Karpas-422 (cell line): ENCODE measurements around the gene SLC25A22. TPM values are rescaled to one million over a fixed set of nuclear protein-coding genes. Genes with fewer than 3 reads are reported as not detected.

Experiments used
- DNase-seq: peaks from one replicate; pipeline ENCODE4 v3.0.0-alpha.2; 2015
- H2AFZ ChIP-seq: fragments of 200-600 bp; sonication (generic); 2 replicates; pipeline ENCODE4 v1.6.1; 2014; ENCODE audit warnings: antibody characterized with exemption, low read length, mixed read lengths
- H3K27ac ChIP-seq: fragments of 200-600 bp; sonication (generic); 2 replicates; pipeline ENCODE4 v1.5.1; 2014; ENCODE audit warnings: mild to moderate bottlenecking, low read length, moderate library complexity
- H3K27me3 ChIP-seq: fragments of 200-600 bp; sonication (generic); 2 replicates; pipeline ENCODE4 v1.6.1; 2014; ENCODE audit warnings: low read length, mixed read lengths
- H3K36me3 ChIP-seq: fragments of 200-600 bp; sonication (generic); 2 replicates; pipeline ENCODE4 v1.6.1; 2014; ENCODE audit warnings: low read length, mixed read lengths; ENCODE audit not compliant: insufficient read depth
- H3K4me1 ChIP-seq: fragments of 200-600 bp; sonication (generic); 2 replicates; pipeline ENCODE4 v1.6.1; 2014; ENCODE audit warnings: mild to moderate bottlenecking, low read length, mixed read lengths
- H3K4me2 ChIP-seq: fragments of 200-600 bp; sonication (generic); 2 replicates; pipeline ENCODE4 v1.6.1; 2014; ENCODE audit warnings: low read length, low read depth, mild to moderate bottlenecking; ENCODE audit not compliant: poor library complexity, severe bottlenecking
- H3K4me3 ChIP-seq: fragments of 200-600 bp; sonication (generic); 2 replicates; pipeline ENCODE4 v1.5.1; 2014; ENCODE audit warnings: mild to moderate bottlenecking, antibody characterized with exemption, low read length, mixed read lengths
- H3K79me2 ChIP-seq: fragments of 200-600 bp; sonication (generic); 2 replicates; pipeline ENCODE4 v1.6.1; 2014; ENCODE audit warnings: mild to moderate bottlenecking, low read length, mixed read lengths
- H3K9ac ChIP-seq: fragments of 200-600 bp; sonication (generic); 2 replicates; pipeline ENCODE4 v1.6.0; 2014; ENCODE audit warnings: low read length
- H3K9me2 ChIP-seq: fragments of 200-600 bp; sonication (generic), shearing (Covaris generic); replicated peaks from 2 replicates; pipeline ENCODE4 v1.6.0; 2014; ENCODE audit warnings: mild to moderate bottlenecking, low read length, moderate library complexity; ENCODE audit not compliant: insufficient read depth
- H3K9me3 ChIP-seq: fragments of 300-700, 200-600 bp; sonication (generic); 2 replicates; pipeline ENCODE4 v1.6.1; 2014; ENCODE audit warnings: low read length, mixed read lengths
- H4K20me1 ChIP-seq: fragments of 200-600 bp; sonication (generic); 2 replicates; pipeline ENCODE4 v1.6.1; 2014; ENCODE audit warnings: mild to moderate bottlenecking, antibody characterized with exemption, low read length, low read depth; ENCODE audit not compliant: insufficient read depth
- total RNA-seq: library from RNA; depleted of rRNA; stranded (reverse); fragments of >200 nt; shearing (Covaris generic); gene quantifications from 2 replicates; pipeline ENCODE4 v1.2.3, GENCODE V29; 2014; ENCODE audit warnings: low replicate concordance

The SLC25A22 gene
- total RNA-seq, 1 experiment from 2014 or later = 9.3 TPM

DNA sequence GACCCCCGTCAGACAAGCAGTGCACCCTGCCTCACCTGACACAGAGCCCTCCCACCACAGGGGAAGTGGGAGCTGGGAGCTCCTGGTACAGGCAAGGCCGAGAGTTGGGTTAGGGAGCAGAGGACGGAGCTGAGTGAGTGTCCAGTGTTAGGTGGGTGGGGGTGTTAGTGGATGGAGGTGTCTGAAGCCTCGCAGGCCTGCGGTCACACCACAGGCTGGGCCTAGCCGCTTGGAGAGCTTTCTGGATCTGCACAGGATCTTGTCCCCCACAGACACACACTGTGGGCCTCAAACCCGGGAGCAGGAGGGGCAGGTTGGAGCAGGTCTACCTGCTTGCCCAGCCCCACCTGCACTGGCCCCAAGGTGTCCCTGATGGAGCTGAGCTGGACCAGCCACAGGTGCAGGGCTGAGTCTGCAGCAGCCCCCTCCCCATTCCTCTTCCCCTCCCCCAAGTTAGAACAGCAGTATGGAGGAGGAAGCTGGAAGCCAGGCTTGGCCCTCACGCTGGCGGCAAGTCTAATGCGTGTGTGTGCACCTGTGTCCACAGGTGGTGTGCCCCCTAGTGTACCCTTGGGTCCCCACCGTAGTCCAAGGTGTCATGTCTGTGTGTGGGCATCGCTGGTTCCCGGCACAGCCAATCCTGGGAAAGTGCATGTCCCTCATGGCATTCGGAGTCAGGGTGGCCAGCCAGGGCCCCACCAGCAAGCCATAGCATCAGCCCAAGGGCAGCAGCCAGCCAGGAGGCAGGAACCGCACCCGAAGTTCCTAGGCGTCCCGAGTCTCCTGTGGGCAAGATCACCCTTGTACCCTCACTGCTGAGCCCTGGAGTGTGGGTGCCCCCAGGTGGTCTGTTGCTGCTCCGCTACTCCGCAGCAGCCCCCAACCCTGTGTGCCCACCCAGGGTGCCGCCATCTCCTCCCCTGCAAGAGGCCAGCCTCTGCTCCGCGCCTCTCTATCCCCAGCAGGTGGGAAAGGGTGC is 18.8 kb downstream of the SLC25A22 start:
- Histone ChIP-seq H3K4me3 (peak overlapping the region; percentile 94; the same call in 1 of the 2 replicates), H4K20me1 (peaks cover 27% of the 10 kb centered on the region), H3K9me3 (no peaks in the 10 kb centered on the region), H2AFZ (no peak overlapping the region), H3K27ac (no peak overlapping the region), H3K27me3 (no peaks in the 10 kb centered on the region), H3K9me2 (no peaks in the 10 kb centered on the region), H3K36me3 (0 out of 2 replicates have a peak, but pooled peaks cover 6% of the 10 kb centered on the region), H3K9ac (peak overlapping the region; percentile 96; the same call in 1 of the 2 replicates), H3K4me1 (peaks cover 35% of the 10 kb centered on the region), H3K79me2 (peaks cover 52% of the 10 kb centered on the region), H3K4me2 (peak overlapping the region; percentile 97)
- no peak for DNase-seq

DNA sequence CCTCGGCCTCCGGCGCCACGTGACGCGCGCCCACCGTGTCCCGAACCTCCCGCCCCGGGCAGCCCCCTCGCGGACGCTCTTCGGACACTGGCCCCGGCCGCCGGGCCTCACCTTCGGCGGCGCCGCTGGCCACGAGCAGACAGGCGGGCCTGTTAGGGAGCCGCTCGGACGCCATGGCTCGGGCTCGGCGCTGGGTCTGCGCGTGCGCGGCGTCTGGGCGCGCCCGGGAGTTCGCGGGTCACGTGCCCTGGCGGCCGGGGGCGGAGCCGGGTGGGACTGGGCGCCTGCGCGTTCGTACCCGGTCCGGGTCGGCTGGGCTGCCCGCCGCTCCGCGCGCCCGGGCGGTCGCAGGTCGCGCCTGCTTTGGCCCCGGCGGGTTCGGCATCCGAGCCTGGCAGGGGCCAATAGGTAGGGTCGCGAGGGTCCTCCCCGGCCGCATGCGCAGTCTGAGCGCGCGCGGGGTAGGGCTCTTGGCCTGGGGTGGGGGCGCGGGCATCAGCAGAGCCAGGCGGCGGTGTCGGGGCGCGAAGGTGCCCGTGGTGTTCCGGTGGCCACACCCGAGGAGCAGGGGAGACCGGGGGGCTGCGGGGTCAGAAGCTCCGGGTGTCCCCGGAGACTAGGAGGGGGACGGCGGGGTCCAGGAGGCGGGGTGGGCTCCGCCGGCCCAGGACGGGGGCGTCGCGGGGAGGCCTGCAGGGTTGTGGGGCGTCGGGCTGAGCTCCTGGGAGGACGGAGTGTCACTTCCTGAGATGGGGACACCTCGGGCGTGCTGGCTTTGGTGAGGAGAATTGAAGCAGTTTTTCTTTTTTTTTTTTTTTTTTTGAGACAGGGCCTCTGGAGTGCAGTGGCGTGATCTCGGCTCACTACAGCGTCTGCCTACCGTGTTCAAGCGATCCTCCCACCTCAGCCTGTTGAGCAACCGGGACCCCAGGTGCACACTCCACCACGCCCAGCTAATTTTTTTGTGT is 20.5 kb downstream of the SLC25A22 start, which contains the start of gene GATD1:
Gene GATD1 (minus strand): TSS at position 200 of the 968 bp plus-strand sequence. CDS start 25 bp downstream, at position 175.
- Histone ChIP-seq H3K9me2 (no peaks in the 10 kb centered on the region), H3K27ac (peak within 1 kb of the TSS; percentile 86), H3K9me3 (no peaks in the 10 kb centered on the region), H3K9ac (peak within 1 kb of the TSS; percentile 96), H3K36me3 (peaks cover 10% of the 10 kb centered on the region; the same call in 1 of the 2 replicates), H3K79me2 (peaks cover 66% of the 10 kb centered on the region), H4K20me1 (peaks cover 40% of the 10 kb centered on the region), H3K27me3 (no peaks in the 10 kb centered on the region), H3K4me2 (peak within 1 kb of the TSS; percentile 97), H2AFZ (0 out of 2 replicates have a peak within 1 kb of the TSS, but pooled peaks have one; percentile 58), H3K4me3 (peak within 1 kb of the TSS; percentile 94), H3K4me1 (peaks cover 35% of the 10 kb centered on the region)
- peak; percentile 97 for DNase-seq

DNA sequence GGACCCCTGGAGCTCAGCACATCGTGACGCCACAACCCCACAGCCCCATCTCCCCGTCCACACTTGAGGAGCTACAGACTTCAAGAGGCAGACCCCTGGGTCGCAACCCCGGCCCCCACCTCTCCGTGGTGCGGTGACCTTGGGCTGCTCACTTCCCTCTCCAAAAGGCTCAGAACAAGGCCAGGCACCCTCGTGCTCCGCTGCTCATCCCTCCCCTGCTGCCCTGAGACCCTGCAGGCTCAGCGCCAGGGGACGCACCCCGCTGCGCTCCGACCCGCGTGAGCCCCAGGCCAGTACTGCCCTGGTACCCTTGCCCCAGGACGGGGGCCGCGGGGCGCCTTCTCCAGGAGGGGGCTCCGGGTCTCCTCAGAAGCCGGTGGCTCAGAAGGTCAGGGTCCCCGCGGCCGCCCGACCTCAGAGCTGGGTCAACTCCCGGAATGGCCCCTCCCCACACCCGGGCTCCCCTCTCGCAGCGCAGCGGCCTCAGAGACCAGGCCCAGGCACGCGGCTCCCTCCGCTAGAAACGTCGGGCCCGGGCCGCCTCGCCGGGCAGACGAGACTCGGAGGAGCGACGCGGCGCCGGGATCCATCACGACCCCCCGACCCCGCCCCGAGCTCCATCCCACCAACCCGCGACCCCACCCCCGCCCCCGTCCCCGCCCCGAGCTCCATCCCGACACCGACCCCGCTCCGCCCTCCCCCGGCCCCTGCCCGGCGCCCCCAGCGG is 21.4 kb downstream of the SLC25A22 start:
- H3K79me2 ChIP-seq = peaks cover 67% of the 10 kb centered on the region
- H3K27ac ChIP-seq = peak overlapping the region; percentile 86
- peaks cover 35% of the 10 kb centered on the region for H3K4me1 ChIP-seq
- peak overlapping the region; percentile 94 for H3K4me3 ChIP-seq
- H3K9me2 ChIP-seq = no peaks in the 10 kb centered on the region
- DNase-seq = peak; percentile 81
- H3K36me3 ChIP-seq = peaks cover 10% of the 10 kb centered on the region; the same call in 1 of the 2 replicates
- H3K9me3 ChIP-seq = no peaks in the 10 kb centered on the region
- H3K27me3 ChIP-seq = no peaks in the 10 kb centered on the region
- H3K9ac ChIP-seq = peak overlapping the region; percentile 96
- H3K4me2 ChIP-seq = peak overlapping the region; percentile 97
- no peak overlapping the region for H2AFZ ChIP-seq
- peaks cover 42% of the 10 kb centered on the region for H4K20me1 ChIP-seq

DNA sequence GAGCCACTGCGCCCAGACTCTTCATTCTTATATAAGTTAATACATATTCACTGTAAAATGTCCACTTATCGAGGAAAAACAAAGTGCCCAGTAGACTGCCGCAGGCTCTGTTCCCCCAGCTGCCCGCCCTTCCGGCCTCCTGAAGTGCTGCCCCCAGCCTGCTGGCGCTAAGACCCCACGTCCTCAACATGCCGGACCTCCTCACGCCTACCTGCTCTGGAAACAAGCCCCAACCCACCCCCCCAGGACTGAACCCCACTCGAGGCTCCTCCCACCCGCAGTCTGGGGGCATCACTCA is 21.9 kb downstream of the SLC25A22 start:
- H3K4me2 ChIP-seq = peak overlapping the region; percentile 96
- DNase-seq = no peak
- H3K27me3 ChIP-seq = no peaks in the 10 kb centered on the region
- H3K36me3 ChIP-seq = peaks cover 10% of the 10 kb centered on the region; the same call in 1 of the 2 replicates
- H4K20me1 ChIP-seq = peaks cover 46% of the 10 kb centered on the region
- peak overlapping the region; percentile 96 for H3K9ac ChIP-seq
- H3K4me3 ChIP-seq = peak overlapping the region; percentile 94
- H3K27ac ChIP-seq = peak overlapping the region; percentile 70
- H2AFZ ChIP-seq = no peak overlapping the region
- no peaks in the 10 kb centered on the region for H3K9me3 ChIP-seq
- peaks cover 35% of the 10 kb centered on the region for H3K4me1 ChIP-seq
- no peaks in the 10 kb centered on the region for H3K9me2 ChIP-seq
- peaks cover 67% of the 10 kb centered on the region for H3K79me2 ChIP-seq

DNA sequence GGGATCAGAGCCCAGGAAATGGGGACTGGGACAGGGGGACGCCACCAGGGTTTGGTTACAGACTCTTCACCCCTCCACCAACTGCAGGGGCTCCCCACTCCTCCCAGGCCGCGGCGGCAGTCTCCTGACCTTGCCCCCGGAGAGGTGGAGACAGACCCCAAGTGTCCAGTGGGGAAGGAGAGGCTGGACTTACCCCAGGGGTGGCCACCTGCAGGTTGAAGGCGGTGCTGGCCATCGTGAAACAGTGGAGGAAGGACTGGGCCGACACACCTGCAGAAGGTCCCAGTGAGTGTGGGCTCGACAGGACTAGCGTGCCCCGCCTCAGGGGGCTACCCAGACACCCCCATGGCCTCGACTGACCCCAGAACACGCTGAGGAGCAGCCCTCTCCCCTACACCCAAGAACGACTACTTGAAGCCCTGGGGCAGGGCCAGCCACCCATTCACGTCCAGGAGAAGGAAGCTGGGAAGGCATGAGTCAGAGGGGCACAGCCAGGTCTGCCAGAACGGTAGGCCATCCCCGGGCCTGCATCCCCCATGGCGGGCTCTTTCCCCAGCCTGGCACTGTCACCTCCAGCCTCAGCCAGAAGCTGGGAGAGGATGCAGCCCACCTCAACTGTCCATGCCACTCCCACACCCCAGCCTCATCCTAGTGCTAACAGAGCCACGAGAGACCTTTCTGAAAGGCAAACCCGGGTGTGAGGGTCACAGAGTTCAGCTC is 23.0 kb downstream of the SLC25A22 start:
- Histone ChIP-seq H3K27ac (no peak overlapping the region), H3K36me3 (peaks cover 17% of the 10 kb centered on the region), H3K27me3 (no peaks in the 10 kb centered on the region), H3K4me3 (no peak overlapping the region), H3K4me2 (peak overlapping the region; percentile 96), H3K9me3 (no peaks in the 10 kb centered on the region), H3K79me2 (peaks cover 64% of the 10 kb centered on the region), H3K9ac (peak overlapping the region; percentile 96; the same call in 1 of the 2 replicates), H3K4me1 (peaks cover 30% of the 10 kb centered on the region), H4K20me1 (peaks cover 51% of the 10 kb centered on the region), H2AFZ (no peak overlapping the region), H3K9me2 (no peaks in the 10 kb centered on the region)
- no peak for DNase-seq

DNA sequence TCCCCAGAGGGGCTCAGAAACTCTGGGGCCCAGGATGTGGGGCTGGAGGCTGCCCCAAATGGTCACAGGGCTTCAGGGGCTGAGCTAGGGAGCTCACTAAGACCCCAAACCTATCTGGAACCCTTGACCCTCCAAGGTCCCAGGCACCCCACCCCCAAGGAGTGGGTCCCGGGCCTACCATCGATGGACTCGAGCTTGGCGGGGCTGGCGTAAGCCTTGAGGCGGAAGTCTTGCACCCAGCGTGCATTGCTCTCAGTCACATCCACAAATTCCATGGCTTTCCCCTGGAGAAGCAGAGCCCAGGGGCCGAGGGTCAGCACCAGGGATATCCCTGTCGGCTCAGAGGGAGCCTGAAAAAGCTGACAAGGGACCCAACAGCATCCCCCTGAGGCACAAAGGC is 24.3 kb downstream of the SLC25A22 start:
- Histone ChIP-seq H3K27me3 (no peaks in the 10 kb centered on the region), H3K4me1 (peaks cover 20% of the 10 kb centered on the region), H3K27ac (no peak overlapping the region), H3K4me3 (no peak overlapping the region), H3K36me3 (peaks cover 14% of the 10 kb centered on the region), H3K9me3 (no peaks in the 10 kb centered on the region), H3K9me2 (no peaks in the 10 kb centered on the region), H3K4me2 (no peak overlapping the region), H3K9ac (no peak overlapping the region), H4K20me1 (peaks cover 44% of the 10 kb centered on the region), H2AFZ (no peak overlapping the region), H3K79me2 (peaks cover 55% of the 10 kb centered on the region)
- no peak for DNase-seq

DNA sequence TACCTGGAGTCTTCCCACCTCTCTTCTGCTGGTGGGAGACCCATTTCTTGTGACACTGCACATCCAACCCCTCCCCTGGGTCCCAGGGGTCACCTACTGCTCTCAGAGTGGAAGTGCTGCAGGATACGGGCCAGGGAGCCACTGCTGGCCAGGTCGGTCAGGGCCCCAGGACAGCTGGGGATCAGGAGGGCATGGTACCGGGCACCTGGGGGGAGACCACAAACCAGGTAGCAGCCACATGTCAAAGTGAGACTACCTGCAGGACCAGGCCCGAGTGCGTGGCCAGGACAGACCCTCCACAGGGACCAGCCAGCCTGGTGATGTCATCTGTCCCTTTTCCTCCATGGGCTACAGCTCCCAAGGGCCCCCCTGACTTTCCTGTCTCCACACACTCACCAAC is 24.7 kb downstream of the SLC25A22 start:
- H3K9me2 ChIP-seq = no peaks in the 10 kb centered on the region
- H3K4me2 ChIP-seq = no peak overlapping the region
- H3K4me3 ChIP-seq = no peak overlapping the region
- no peak overlapping the region for H2AFZ ChIP-seq
- peaks cover 51% of the 10 kb centered on the region for H3K79me2 ChIP-seq
- no peak overlapping the region for H3K27ac ChIP-seq
- H3K9me3 ChIP-seq = no peaks in the 10 kb centered on the region
- peaks cover 14% of the 10 kb centered on the region for H3K36me3 ChIP-seq
- H3K4me1 ChIP-seq = peaks cover 16% of the 10 kb centered on the region
- H3K27me3 ChIP-seq = no peaks in the 10 kb centered on the region
- no peak for DNase-seq
- H4K20me1 ChIP-seq = peaks cover 43% of the 10 kb centered on the region
- no peak overlapping the region for H3K9ac ChIP-seq
